ENCODE measurements around the gene NTRK2.

GRCh38 chr9:84807431-84807830 is 137.9 kb downstream of the NTRK2 start:
- TF ChIP-seq EZH2 (IDR thresholded peaks at IDR 0.05; ENCODE audit: low read length) (no peak), CTCF (optimal IDR thresholded peaks at IDR 0.05 in 1 of 3, IDR thresholded peaks at IDR 0.05 in 1 of 3, conservative IDR thresholded peaks at IDR 0.05 in 1 of 3; ENCODE audit: extremely low read depth in 1 of 3, insufficient read depth in 2 of 3, low read length in 3 of 3) (no peak)
